Measurements from ENCODE around the gene SRL.
"Not testable (repeated sequence)": the region's sequence is repeated elsewhere in the genome, so short reads cannot be mapped to it uniquely, and the experiment has no call there.

The SRL gene

GRCh38 chr16:4227040-4227332, 14.9 kb downstream of the SRL start:
- H3K4me3 ChIP-seq (ENCODE audit: low read depth, low read length): no peak overlapping the region

GRCh38 chr16:4226251-4227039, 15.4 kb downstream of the SRL start:
- H3K4me3 ChIP-seq (ENCODE audit: low read depth, low read length): no peak overlapping the region

- no peak overlapping the region for H3K4me3 ChIP-seq (ENCODE audit: low read depth, low read length)
Observed at GRCh38 chr16:4225075-4225474, 16.8 kb downstream of the SRL start.

- no peak overlapping the region for H3K4me3 ChIP-seq (ENCODE audit: low read depth, low read length)
Observed at GRCh38 chr16:4220358-4220757, 21.5 kb downstream of the SRL start.

- H3K4me3 ChIP-seq (ENCODE audit: low read depth, low read length): no peak overlapping the region
Observed at GRCh38 chr16:4218202-4218601, 23.7 kb downstream of the SRL start.

- H3K4me3 ChIP-seq (ENCODE audit: low read depth, low read length): no peak overlapping the region
Observed at GRCh38 chr16:4217204-4218131, 24.4 kb downstream of the SRL start.

- no peak overlapping the region for H3K4me3 ChIP-seq (ENCODE audit: low read depth, low read length)
Observed at GRCh38 chr16:4216596-4216995, 25.3 kb downstream of the SRL start.

GRCh38 chr16:4215106-4215505, 26.8 kb downstream of the SRL start:
- H3K4me3 ChIP-seq (ENCODE audit: low read depth, low read length): no peak overlapping the region

- H3K4me3 ChIP-seq (ENCODE audit: low read depth, low read length): no peak overlapping the region
Observed at GRCh38 chr16:4214215-4214621, 27.7 kb downstream of the SRL start.

GRCh38 chr16:4213737-4214136, 28.1 kb downstream of the SRL start:
- H3K4me3 ChIP-seq (ENCODE audit: low read depth, low read length): no peak overlapping the region

- H3K4me3 ChIP-seq (ENCODE audit: low read depth, low read length): no peak overlapping the region
Observed at GRCh38 chr16:4212934-4213296, 29.0 kb downstream of the SRL start.

- no peak overlapping the region for H3K4me3 ChIP-seq (ENCODE audit: low read depth, low read length)
Observed at GRCh38 chr16:4212211-4212933, 29.5 kb downstream of the SRL start.

GRCh38 chr16:4211445-4212210, 30.3 kb downstream of the SRL start:
- not testable (repeated sequence) for H3K4me3 ChIP-seq (ENCODE audit: low read depth, low read length)

- no peak overlapping the region for H3K4me3 ChIP-seq (ENCODE audit: low read depth, low read length)
Observed at GRCh38 chr16:4209666-4210065, 32.2 kb downstream of the SRL start.

GRCh38 chr16:4208341-4208751, 33.5 kb downstream of the SRL start:
- H3K4me3 ChIP-seq (ENCODE audit: low read depth, low read length): no peak overlapping the region

GRCh38 chr16:4207683-4208340, 34.1 kb downstream of the SRL start:
- H3K4me3 ChIP-seq (ENCODE audit: low read depth, low read length): no peak overlapping the region

- no peak overlapping the region for H3K4me3 ChIP-seq (ENCODE audit: low read depth, low read length)
Observed at GRCh38 chr16:4207229-4207628, 34.7 kb downstream of the SRL start.

- H3K4me3 ChIP-seq (ENCODE audit: low read depth, low read length): no peak overlapping the region
Observed at GRCh38 chr16:4206680-4207079, 35.2 kb downstream of the SRL start.

- H3K4me3 ChIP-seq (ENCODE audit: low read depth, low read length): no peak overlapping the region
Observed at GRCh38 chr16:4205971-4206370, 35.9 kb downstream of the SRL start.

GRCh38 chr16:4204521-4204920, 37.4 kb downstream of the SRL start:
- H3K4me3 ChIP-seq (ENCODE audit: low read depth, low read length): no peak overlapping the region
